HepG2 (cell line): ENCODE results near the gene IGFBP6. TPM values are rescaled to one million over a fixed set of nuclear protein-coding genes. Genes with fewer than 3 reads are reported as not detected.
A peak's percentile ranks its signal among the peaks of the same experiment; 100 is the strongest.

Experiments used
- ARID2 ChIP-seq: sonication (generic); formaldehyde crosslinking; IDR thresholded peaks from 2 replicates; pipeline ENCODE4 v1.8.1; 2022; ENCODE audit warnings: mild to moderate bottlenecking, missing genetic modification reagents, borderline replicate concordance
- DNMT3B ChIP-seq: conservative IDR thresholded peaks from 2 replicates; pipeline ENCODE4 v1.6.1; 2016; ENCODE audit warnings: missing biosample characterization, control low read depth
- HCFC1 ChIP-seq: fragments of 150-350 bp; IDR thresholded peaks from 2 replicates; pipeline ENCODE4 v1.6.1; 2014; ENCODE audit warnings: low read depth, low read length
- HOXA3 ChIP-seq: sonication (generic); formaldehyde crosslinking; IDR thresholded peaks from 2 replicates; pipeline ENCODE4 v1.5.0; 2020; ENCODE audit warnings: missing genetic modification reagents
- MLXIP ChIP-seq: sonication (generic); formaldehyde crosslinking; IDR thresholded peaks from 2 replicates; pipeline ENCODE4 v1.9.0; 2021; ENCODE audit warnings: missing genetic modification reagents, borderline replicate concordance
- NFE2L1 ChIP-seq: sonication (generic); formaldehyde crosslinking; IDR thresholded peaks from 2 replicates; pipeline ENCODE4 v1.4.0; 2020; ENCODE audit warnings: missing genetic modification reagents, mild to moderate bottlenecking, borderline replicate concordance
- RNF219 ChIP-seq: sonication (generic); formaldehyde crosslinking; IDR thresholded peaks from 2 replicates; pipeline ENCODE4 v1.5.0; 2020; ENCODE audit warnings: mild to moderate bottlenecking, missing genetic modification reagents
- SOX13 ChIP-seq, 3 experiments: fragments of 450-650 bp in 1 of 3; sonication (generic) in 1 of 3; formaldehyde crosslinking in 1 of 3; IDR thresholded peaks in 2 of 3; conservative IDR thresholded peaks in 1 of 3; 2 replicates each; pipeline versions ENCODE4 v1.5.0 to v1.6.1; 2016 to 2020; ENCODE audit warnings: antibody characterized with exemption in 1 of 3, mild to moderate bottlenecking in 1 of 3, missing compliant biosample characterization in 1 of 3, missing genetic modification reagents in 1 of 3, moderate library complexity in 1 of 3
- ZBTB46 ChIP-seq: sonication (generic); formaldehyde crosslinking; IDR thresholded peaks from 2 replicates; pipeline ENCODE4 v1.4.0; 2020; ENCODE audit warnings: mild to moderate bottlenecking, missing genetic modification reagents, borderline replicate concordance
- ZIK1 ChIP-seq: sonication (generic); formaldehyde crosslinking; IDR thresholded peaks from 2 replicates; pipeline ENCODE4 v1.5.0; 2020; ENCODE audit warnings: mild to moderate bottlenecking, low read depth, missing genetic modification reagents, borderline replicate concordance
- ZNF232 ChIP-seq: sonication (generic); formaldehyde crosslinking; IDR thresholded peaks from 2 replicates; pipeline ENCODE4 v1.4.0; 2020; ENCODE audit warnings: missing genetic modification reagents, borderline replicate concordance
- ZNF329 ChIP-seq: sonication (generic); formaldehyde crosslinking; IDR thresholded peaks from 2 replicates; pipeline ENCODE4 v1.9.0; 2021; ENCODE audit warnings: low read depth, mild to moderate bottlenecking, missing genetic modification reagents
- ZNF570 ChIP-seq: sonication (generic); formaldehyde crosslinking; IDR thresholded peaks from 2 replicates; pipeline ENCODE4 v1.4.0; 2020; ENCODE audit warnings: mild to moderate bottlenecking, missing genetic modification reagents, borderline replicate concordance
- ZNF574 ChIP-seq: sonication (generic); formaldehyde crosslinking; IDR thresholded peaks from 2 replicates; pipeline ENCODE4 v1.4.0; 2020; ENCODE audit warnings: missing genetic modification reagents
- ZNF816 ChIP-seq: sonication (generic); formaldehyde crosslinking; IDR thresholded peaks from 2 replicates; pipeline ENCODE4 v1.8.0; 2022; ENCODE audit warnings: missing genetic modification reagents, mild to moderate bottlenecking, borderline replicate concordance
- ZSCAN5A ChIP-seq: sonication (generic); formaldehyde crosslinking; IDR thresholded peaks from 2 replicates; pipeline ENCODE4 v1.8.0; 2022; ENCODE audit warnings: mild to moderate bottlenecking, missing genetic modification reagents, borderline replicate concordance
- polyA plus RNA-seq, 8 experiments: library from polyadenylated mRNA; depleted of rRNA in 3 of 8; stranded (reverse) in 7 of 8; unstranded in 1 of 8; fragments of >200 nt; fragmentation: Illumina TruSeq in 4 of 8; extraction: Trizol in 4 of 8; gene quantifications; 2 replicates each; pipeline versions ENCODE4 v1.2.1 to v1.2.3, GENCODE V29; 2011 to 2016; ENCODE audit warnings: low read depth in 4 of 8, missing spikeins in 1 of 8, mixed read lengths in 1 of 8; ENCODE audit not compliant: insufficient read depth in 1 of 8
- total RNA-seq, 5 experiments: library from RNA; depleted of rRNA; stranded (reverse); fragments of >200 nt; fragmentation: Illumina TruSeq; extraction: Trizol; gene quantifications; 2 replicates each; pipeline ENCODE4 v1.2.3, GENCODE V29; 2016; ENCODE audit warnings: low read depth in 1 of 5

Gene IGFBP6
- total and polyA plus RNA-seq, 2 of the 13 experiments (the other 11 are each of a cell fraction or from before 2014, with no cell fraction given), result 3.9 to 25.2 TPM

- TF ChIP-seq ARID2 (CRISPR knock-in tag) (no peak), RNF219 (CRISPR knock-in tag) (no peak), ZNF816 (CRISPR knock-in tag) (no peak), HOXA3 (CRISPR knock-in tag) (0 out of 2 replicates have a peak, but pooled peaks have one; percentile 56), ZNF232 (CRISPR knock-in tag) (no peak; the same call in 1 of the 2 replicates), DNMT3B (CRISPR knock-in tag) (no peak), ZNF574 (peak; percentile 37), SOX13 (IDR thresholded peaks at IDR 0.05) (no peak), SOX13 (CRISPR knock-in tag; conservative IDR thresholded peaks at IDR 0.05 in 1 of 2, IDR thresholded peaks at IDR 0.05 in 1 of 2) (no peak), ZSCAN5A (CRISPR knock-in tag) (no peak), MLXIP (CRISPR knock-in tag) (no peak), NFE2L1 (CRISPR knock-in tag) (no peak), ZIK1 (no peak), HCFC1 (no peak), ZNF329 (CRISPR knock-in tag) (no peak), ZNF570 (CRISPR knock-in tag) (no peak), ZBTB46 (CRISPR knock-in tag) (no peak)
Observed at GRCh38 chr12:53049571-53050318, 47.7 kb upstream of the IGFBP6 start, which contains the start of gene TNS2 (continued).
